Tibial nerve (tissue), 4 donors: Measurements from ENCODE around the gene RNF126. TPM values are rescaled to one million over a fixed set of nuclear protein-coding genes. Genes with fewer than 3 reads are reported as not detected.

Source experiments
- DNase-seq, 2 donors: peaks; one replicate each; pipeline ENCODE4 v3.0.0-alpha.2; 2019; ENCODE audit warnings: low spot score in 2 of 2
- H3K27ac ChIP-seq, 4 donors: fragments of 200-600 bp; sonication (generic) in 3 of 4; one replicate each; pipeline ENCODE4 v1.5.1; 2017 to 2019; ENCODE audit warnings: mild to moderate bottlenecking in 1 of 4
- H3K27me3 ChIP-seq, 2 donors: fragments of 200-600 bp; sonication (generic) in 1 of 2; one replicate each; pipeline versions ENCODE4 v1.5.1 to v1.6.0; 2017 to 2019
- H3K36me3 ChIP-seq, 3 donors: fragments of 200-600 bp; sonication (generic); one replicate each; pipeline ENCODE4 v1.5.1; 2018 to 2019
- H3K4me1 ChIP-seq, 4 donors: fragments of 200-600 bp; sonication (generic) in 3 of 4; one replicate each; pipeline ENCODE4 v1.5.1; 2017 to 2019
- H3K4me3 ChIP-seq, 4 donors: fragments of 200-600 bp; sonication (generic) in 3 of 4; one replicate each; pipeline ENCODE4 v1.5.1; 2017 to 2019; ENCODE audit warnings: mild to moderate bottlenecking in 1 of 4, moderate library complexity in 1 of 4
- H3K9me3 ChIP-seq, 4 donors: fragments of 200-600 bp; sonication (generic) in 3 of 4; one replicate each; pipeline ENCODE4 v1.5.1; 2017 to 2019
- CTCF ChIP-seq, 5 experiments: fragments of 200-600 bp in 3 of 5; fragments of 450-650 bp in 2 of 5; sonication (generic) in 3 of 5; IDR thresholded peaks; one replicate each; pipeline ENCODE4 v1.5.1; 2016 to 2019; ENCODE audit warnings: antibody characterized with exemption in 5 of 5, mild to moderate bottlenecking in 3 of 5, moderate library complexity in 2 of 5
- EP300 ChIP-seq, 2 donors: sonication (generic); formaldehyde crosslinking; IDR thresholded peaks; one replicate each; pipeline ENCODE4 v1.6.1; 2017; ENCODE audit warnings: antibody characterized with exemption in 2 of 2, mild to moderate bottlenecking in 1 of 2
- POLR2A ChIP-seq, 2 donors: fragments of 450-650 bp; IDR thresholded peaks; one replicate each; pipeline ENCODE4 v1.6.1; 2017; ENCODE audit warnings: antibody characterized with exemption in 2 of 2, mild to moderate bottlenecking in 2 of 2, moderate library complexity in 2 of 2
- WGBS, 2 donors: methylation state at CpG; one replicate each; pipeline ENCODE4 v1.1.5; 2018; 5-methylcytosine and 5-hydroxymethylcytosine counted together
- total RNA-seq, 4 donors: library from RNA; depleted of rRNA; stranded (reverse); fragments of >200 nt; gene quantifications; one replicate each; pipeline ENCODE4 v1.1.0, GENCODE V29; 2016

RNF126 gene
- total RNA-seq, 4 donors from 2014 or later = 38.0 to 90.9 (median 55.3) TPM

- no peaks in the 10 kb centered on the region for H3K27me3 ChIP-seq
- TF ChIP-seq POLR2A (IDR thresholded peaks at IDR 0.05) (no peak), EP300 (IDR thresholded peaks at IDR 0.05) (no peak), CTCF (IDR thresholded peaks at IDR 0.05) (no peak)
- no peak overlapping the region for H3K4me3 ChIP-seq
- H3K27ac ChIP-seq = peak overlapping the region in 1 of 4 donors; percentile 89
- peaks cover 3 to 95% (median 9%) of the 10 kb centered on the region in 3 donors for H3K36me3 ChIP-seq
- no peak for DNase-seq
- H3K4me1 ChIP-seq = peaks cover 0 to 31% (median 0%) of the 10 kb centered on the region in 4 donors
- H3K9me3 ChIP-seq = no peaks in the 10 kb centered on the region
- WGBS, 2 donors = 83 to 95% methylated on average over 5 of the region's 5 CpGs
Measured at GRCh38 chr19:625257-625656, 37.8 kb downstream of the RNF126 start.

DNA sequence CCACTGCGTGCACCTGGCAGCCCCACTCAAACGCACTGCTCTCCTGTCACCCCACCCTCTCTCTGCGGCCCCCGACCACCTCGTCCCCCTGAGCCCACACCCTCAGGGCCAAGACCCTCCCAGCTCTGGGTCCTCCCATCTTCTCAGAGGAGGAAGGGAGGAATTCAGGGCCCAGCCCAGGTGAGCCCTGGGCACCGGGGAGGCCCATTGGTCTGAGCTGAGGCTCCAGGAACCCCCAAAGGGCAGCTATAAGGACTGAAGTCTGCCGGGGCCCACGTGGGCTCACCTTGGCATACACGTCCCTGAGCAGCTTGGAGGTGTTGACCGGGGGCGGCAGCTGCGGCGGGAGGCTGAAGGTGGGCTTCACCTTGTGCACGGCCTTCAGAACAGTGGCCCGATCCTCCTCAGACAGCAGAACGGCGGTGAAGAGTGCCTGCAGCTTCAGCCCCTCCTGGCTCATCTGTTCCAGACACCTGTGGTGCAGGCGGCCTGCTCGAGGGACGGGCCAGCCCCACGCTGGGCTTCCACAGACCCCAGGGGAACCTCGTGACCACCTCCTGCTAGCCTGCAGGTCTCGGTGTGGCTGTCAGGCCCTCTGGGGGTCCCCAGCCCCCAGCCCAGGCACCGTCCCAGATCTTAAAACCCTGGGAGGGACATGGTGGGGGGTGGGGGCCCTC, 38.4 kb downstream of the RNF126 start:
- Histone ChIP-seq H3K4me1 (peaks cover 0 to 27% (median 0%) of the 10 kb centered on the region in 4 donors), H3K36me3 (peaks cover 3 to 95% (median 16%) of the 10 kb centered on the region in 3 donors), H3K4me3 (no peak overlapping the region), H3K27ac (peak overlapping the region; percentile 48 to 89 (median 68)), H3K27me3 (no peaks in the 10 kb centered on the region), H3K9me3 (no peaks in the 10 kb centered on the region)
- WGBS, 2 donors = 88% methylated on average over 22 to 23 of the region's 24 CpGs
- no peak for TF ChIP-seq CTCF (IDR thresholded peaks at IDR 0.05)
- TF ChIP-seq POLR2A (IDR thresholded peaks at IDR 0.05) = no peak
- no peak for DNase-seq

- Histone ChIP-seq H3K36me3 (peaks cover 5 to 95% (median 22%) of the 10 kb centered on the region in 3 donors), H3K27ac (peak overlapping the region; percentile 48 to 89 (median 68)), H3K9me3 (no peaks in the 10 kb centered on the region), H3K4me3 (no peak overlapping the region), H3K4me1 (peaks cover 0 to 27% (median 0%) of the 10 kb centered on the region in 4 donors), H3K27me3 (no peaks in the 10 kb centered on the region)
- TF ChIP-seq CTCF (IDR thresholded peaks at IDR 0.05) (no peak), EP300 (IDR thresholded peaks at IDR 0.05) (peak; percentile 69 to 90)
- DNase-seq = peak; percentile 79 to 86
- WGBS, 2 donors = 45 to 48% methylated on average over 24 of the region's 24 CpGs
Measured at GRCh38 chr19:623974-624373, 39.0 kb downstream of the RNF126 start.

DNA sequence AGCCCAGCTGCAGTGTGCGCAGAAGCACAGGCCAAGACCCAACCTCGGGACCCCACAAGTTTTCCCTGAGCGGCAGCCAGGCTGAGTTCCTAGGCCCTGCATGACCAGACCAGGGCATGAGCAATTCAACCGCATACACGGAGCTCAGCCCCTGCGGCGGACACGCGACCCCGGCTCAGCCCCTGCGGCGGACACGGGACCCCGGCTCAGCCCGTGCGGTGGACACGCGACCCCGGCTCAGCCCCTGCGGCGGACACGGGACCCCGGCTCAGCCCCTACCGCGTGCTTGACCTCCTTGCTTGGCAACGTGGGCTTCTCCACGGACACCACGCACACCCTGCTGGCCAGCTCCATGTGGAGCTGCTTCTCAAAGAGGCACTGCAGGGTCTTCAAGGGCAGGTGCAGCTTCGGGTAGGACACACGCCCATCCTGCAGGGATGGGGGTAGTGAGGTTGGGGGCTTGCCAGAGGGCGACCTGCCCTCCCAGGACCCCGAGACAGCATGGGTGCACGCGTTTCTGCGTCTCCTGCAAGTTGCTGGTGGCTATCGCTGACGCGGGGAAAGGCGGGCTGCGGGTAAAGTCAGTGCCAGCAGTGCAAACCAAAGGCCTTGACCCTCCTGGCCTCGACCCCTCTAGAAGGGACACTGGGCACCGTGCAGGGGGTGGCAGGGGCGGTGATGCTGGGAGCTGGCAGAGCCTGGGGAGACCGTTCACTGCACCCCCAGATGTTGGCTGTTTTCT, 39.7 kb downstream of the RNF126 start:
- Histone ChIP-seq H3K27me3 (no peaks in the 10 kb centered on the region), H3K4me3 (no peak overlapping the region), H3K4me1 (peaks cover 0 to 27% (median 0%) of the 10 kb centered on the region in 4 donors), H3K9me3 (no peaks in the 10 kb centered on the region), H3K36me3 (peaks cover 5 to 95% (median 25%) of the 10 kb centered on the region in 3 donors), H3K27ac (peak overlapping the region in 3 of 4 donors; percentile 30 to 89 (median 73))
- no peak for DNase-seq
- TF ChIP-seq CTCF (IDR thresholded peaks at IDR 0.05) (no peak), POLR2A (IDR thresholded peaks at IDR 0.05) (no peak), EP300 (IDR thresholded peaks at IDR 0.05) (no peak)
- 77 to 89% methylated on average over 34 to 40 of the region's 44 CpGs for WGBS, 2 donors

DNA sequence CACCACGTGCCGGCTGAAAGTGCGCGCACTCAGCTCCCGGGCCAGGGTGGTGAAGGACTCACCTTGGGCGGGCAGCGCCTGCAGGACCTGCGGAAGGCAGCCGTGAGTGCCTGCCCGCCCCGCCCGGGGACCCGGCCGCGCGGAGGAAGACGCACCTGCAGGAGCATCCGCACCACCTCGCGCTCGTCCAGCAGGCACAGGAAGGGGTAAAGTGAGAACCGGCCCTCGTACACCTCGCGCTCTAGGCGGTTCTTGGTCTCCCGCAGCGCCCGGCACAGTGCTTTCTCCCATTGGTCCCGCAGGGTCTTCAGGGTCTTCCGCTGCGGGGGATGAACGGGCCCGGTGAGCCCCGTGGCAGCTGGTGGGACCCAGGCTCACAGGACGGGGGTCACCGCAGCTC, 40.3 kb downstream of the RNF126 start:
- Histone ChIP-seq H3K4me1 (peaks cover 0 to 27% (median 0%) of the 10 kb centered on the region in 4 donors), H3K4me3 (no peak overlapping the region), H3K27ac (peak overlapping the region in 2 of 4 donors; percentile 73 to 89), H3K27me3 (no peaks in the 10 kb centered on the region), H3K36me3 (peaks cover 5 to 95% (median 23%) of the 10 kb centered on the region in 3 donors), H3K9me3 (no peaks in the 10 kb centered on the region)
- 95% methylated on average over 31 to 35 of the region's 37 CpGs for WGBS, 2 donors
- TF ChIP-seq CTCF (IDR thresholded peaks at IDR 0.05) (no peak), EP300 (IDR thresholded peaks at IDR 0.05) (no peak), POLR2A (IDR thresholded peaks at IDR 0.05) (no peak)
- no peak for DNase-seq
